Body of pancreas (tissue), 4 donors: ENCODE data around the gene MTCH2.

ENCODE experiments used
- CTCF ChIP-seq, 7 experiments: fragments of 450-650 bp in 4 of 7; fragments of 200-600 bp in 3 of 7; sonication (generic) in 3 of 7; IDR thresholded peaks; one replicate each; pipeline ENCODE4 v1.5.1; 2016 to 2019; ENCODE audit warnings: antibody characterized with exemption in 7 of 7
- POLR2A ChIP-seq, 3 donors: fragments of 450-650 bp; IDR thresholded peaks; one replicate each; pipeline ENCODE4 v1.6.1; 2016; ENCODE audit warnings: antibody characterized with exemption in 3 of 3, mild to moderate bottlenecking in 2 of 3

- TF ChIP-seq CTCF (IDR thresholded peaks at IDR 0.05) (no peak), POLR2A (IDR thresholded peaks at IDR 0.05) (no peak)
These were observed 31.0 kb downstream of the MTCH2 start for GRCh38 chr11:47611348-47611794.
